Neutrophil (primary cell): Measurements from ENCODE around the gene CYP20A1.
"Not testable (repeated sequence)": the region's sequence is repeated elsewhere in the genome, so short reads cannot be mapped to it uniquely, and the experiment has no call there.

Source experiments
- H3K27ac ChIP-seq: fragments of 200-600 bp; sonication (generic); 2 replicates; pipeline ENCODE4 v1.5.1; 2016; ENCODE audit warnings: mild to moderate bottlenecking, moderate library complexity
- H3K27me3 ChIP-seq: fragments of 200-600 bp; sonication (generic); 2 replicates; pipeline ENCODE4 v1.6.0; 2016; ENCODE audit warnings: mild to moderate bottlenecking
- H3K36me3 ChIP-seq: fragments of 200-600 bp; sonication (generic); 2 replicates; pipeline ENCODE4 v1.5.1; 2017
- H3K4me1 ChIP-seq, 2 experiments: fragments of 200-600 bp in 1 of 2; sonication (generic) in 1 of 2; 1 replicate in 1 of 2; 2 replicates in 1 of 2; pipeline versions ENCODE4 v1.5.1 to v1.6.1; 2013 to 2016; ENCODE audit warnings: low read depth in 1 of 2, low read length in 1 of 2, mild to moderate bottlenecking in 1 of 2, moderate library complexity in 1 of 2; ENCODE audit not compliant: control insufficient read depth in 1 of 2, insufficient read depth in 1 of 2
- H3K4me3 ChIP-seq, 2 experiments: fragments of 200-600 bp in 1 of 2; sonication (generic) in 1 of 2; 1 replicate in 1 of 2; 2 replicates in 1 of 2; pipeline ENCODE4 v1.5.1; 2013 to 2016; ENCODE audit warnings: low read depth in 1 of 2, low read length in 1 of 2, mild to moderate bottlenecking in 1 of 2, moderate library complexity in 1 of 2
- H3K9me3 ChIP-seq: fragments of 200-600 bp; sonication (generic); 2 replicates; pipeline ENCODE4 v1.5.1; 2016
- CTCF ChIP-seq: fragments of 200-600 bp; sonication (generic); IDR thresholded peaks from 2 replicates; pipeline ENCODE4 v1.5.1; 2016; ENCODE audit warnings: antibody characterized with exemption

The CYP20A1 gene

GRCh38 chr2:203238704-203239526 lies at the start of gene CYP20A1:
TSS of gene CYP20A1 (plus strand) at chr2:203239018. CDS start at chr2:203239063, 45 bp downstream.
- Histone ChIP-seq H3K4me3 (peak within 1 kb of the TSS; percentile 77 to 80), H3K4me1 (peaks cover 14 to 22% of the 10 kb centered on the region in 2 experiments), H3K27me3 (no peaks in the 10 kb centered on the region), H3K9me3 (no peaks in the 10 kb centered on the region), H3K27ac (peak within 1 kb of the TSS; percentile 90), H3K36me3 (no peaks in the 10 kb centered on the region)
- peak; percentile 46 for TF ChIP-seq CTCF

GRCh38 chr2:203190547-203190946 lies 48.3 kb upstream of the CYP20A1 start:
- not testable (repeated sequence) for H3K9me3 ChIP-seq, H3K27me3 ChIP-seq, H3K4me1 ChIP-seq, H3K36me3 ChIP-seq, H3K27ac ChIP-seq, H3K4me3 ChIP-seq

- not testable (repeated sequence) for H3K4me1 ChIP-seq, H3K36me3 ChIP-seq, H3K9me3 ChIP-seq, H3K27ac ChIP-seq, H3K27me3 ChIP-seq, H3K4me3 ChIP-seq
Observed at GRCh38 chr2:203191026-203191425, 47.8 kb upstream of the CYP20A1 start.

GRCh38 chr2:203191961-203192360 lies 46.9 kb upstream of the CYP20A1 start:
- Histone ChIP-seq H3K4me1 (no peaks in the 10 kb centered on the region), H3K27me3 (no peaks in the 10 kb centered on the region), H3K4me3 (no peak overlapping the region), H3K9me3 (no peaks in the 10 kb centered on the region), H3K36me3 (no peaks in the 10 kb centered on the region), H3K27ac (no peak overlapping the region)
- no peak for TF ChIP-seq CTCF

- no peak for TF ChIP-seq CTCF
- H3K4me1 ChIP-seq: no peaks in the 10 kb centered on the region
- no peaks in the 10 kb centered on the region for H3K9me3 ChIP-seq
- H3K36me3 ChIP-seq: no peaks in the 10 kb centered on the region
- no peak overlapping the region for H3K27ac ChIP-seq
- no peaks in the 10 kb centered on the region for H3K27me3 ChIP-seq
- H3K4me3 ChIP-seq: no peak overlapping the region
Observed at GRCh38 chr2:203195331-203196036, 43.3 kb upstream of the CYP20A1 start.

GRCh38 chr2:203200866-203201265 lies 38.0 kb upstream of the CYP20A1 start:
- Histone ChIP-seq H3K9me3 (no peaks in the 10 kb centered on the region), H3K27ac (no peak overlapping the region), H3K36me3 (no peaks in the 10 kb centered on the region)

More at GRCh38 chr2:203200866-203201265, 38.0 kb upstream of the CYP20A1 start:
- H3K27me3 ChIP-seq: no peaks in the 10 kb centered on the region
- H3K4me3 ChIP-seq: no peak overlapping the region
- no peak for TF ChIP-seq CTCF
- H3K4me1 ChIP-seq: no peaks in the 10 kb centered on the region
